ENCODE data around the gene UPF1. TPM values are rescaled to one million over a fixed set of nuclear protein-coding genes. Genes with fewer than 3 reads are reported as not detected.
A peak's percentile ranks its signal among the peaks of the same experiment; 100 is the strongest.

The UPF1 gene
- total and polyA plus RNA-seq, 2 experiments from 2014 or later: 36.4 to 121 TPM

DNA sequence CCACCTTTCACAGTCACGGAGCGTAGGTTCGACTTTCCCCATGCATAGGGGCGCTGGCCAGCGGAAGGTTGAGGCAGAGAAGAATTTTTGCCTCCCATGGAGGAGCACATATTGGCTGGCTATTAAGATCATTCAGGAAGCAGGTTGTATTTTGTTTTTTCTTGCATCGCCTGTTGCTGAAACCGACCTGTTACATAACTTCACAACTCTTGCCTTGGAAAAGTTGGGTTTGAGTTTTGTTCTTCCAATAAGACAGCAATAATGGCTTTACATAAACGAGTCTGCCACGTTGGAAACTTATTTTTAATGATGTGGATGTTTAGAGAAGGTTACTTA, 1.4 kb downstream of the UPF1 start:
- Histone ChIP-seq H3K36me3 (no peaks in the 10 kb centered on the region), H3K27ac (peak overlapping the region; percentile 69), H3K27me3 (peaks cover 9% of the 10 kb centered on the region), H3K9me3 (ENCODE audit: low read depth) (no peaks in the 10 kb centered on the region), H3K4me3 (peak overlapping the region; percentile 89), H3K4me1 (ENCODE audit: low read depth) (peaks cover 19% of the 10 kb centered on the region)
- DNase-seq (ENCODE audit: low read depth in 1 of 2, low spot score in 1 of 2): no peak
- no peak for TF ChIP-seq CTCF (IDR thresholded peaks at IDR 0.05; ENCODE audit: low read depth, low read length)

DNA sequence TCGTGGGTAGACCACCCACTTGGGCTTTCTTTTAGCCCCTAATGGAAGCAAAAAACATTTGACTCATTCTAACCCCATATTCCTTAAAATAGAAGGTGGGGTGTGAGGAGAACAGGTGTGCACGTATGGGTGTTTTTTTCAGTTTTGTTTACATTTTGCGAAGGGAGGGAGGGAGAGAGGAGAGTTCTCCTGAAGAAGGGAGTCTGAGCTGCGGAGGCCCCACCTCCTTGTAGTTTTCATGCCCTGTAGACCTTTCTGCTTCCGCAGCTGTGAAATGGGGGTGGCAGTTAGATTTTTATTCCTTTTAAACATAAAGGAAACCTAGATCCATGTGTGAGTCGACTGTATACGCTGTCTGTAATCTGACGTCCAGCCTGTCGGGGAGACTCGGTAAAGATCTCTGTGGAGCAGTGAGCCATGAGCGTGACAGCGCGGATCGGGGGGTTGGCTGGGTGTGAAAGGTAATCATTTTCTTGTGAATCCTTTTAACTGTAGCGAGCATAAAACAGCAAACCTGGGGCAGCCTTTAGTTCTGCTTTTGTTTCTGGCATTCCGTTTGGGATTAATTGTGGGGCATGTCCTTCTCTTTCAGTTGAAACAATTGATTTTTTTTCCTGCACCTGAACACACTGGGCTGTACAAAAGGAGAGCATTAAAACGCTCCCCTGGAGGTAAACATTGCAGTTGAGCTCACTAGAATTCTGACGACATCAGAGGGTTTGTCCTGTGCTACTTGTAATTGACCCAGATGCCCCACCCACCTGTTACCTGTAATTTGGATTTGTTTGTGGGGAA, 2.3 kb downstream of the UPF1 start:
- no peak for DNase-seq (ENCODE audit: low read depth in 1 of 2, low spot score in 1 of 2)
- Histone ChIP-seq H3K36me3 (no peaks in the 10 kb centered on the region), H3K4me3 (peak overlapping the region; percentile 89), H3K4me1 (ENCODE audit: low read depth) (peaks cover 19% of the 10 kb centered on the region), H3K27ac (no peak overlapping the region), H3K9me3 (ENCODE audit: low read depth) (no peaks in the 10 kb centered on the region), H3K27me3 (peaks cover 6% of the 10 kb centered on the region)
- no peak for TF ChIP-seq CTCF (IDR thresholded peaks at IDR 0.05; ENCODE audit: low read depth, low read length)

GRCh38 chr19:18834644-18834984, 2.9 kb downstream of the UPF1 start:
- Histone ChIP-seq H3K4me3 (no peak overlapping the region), H3K27ac (no peak overlapping the region), H3K27me3 (peaks cover 6% of the 10 kb centered on the region), H3K36me3 (no peaks in the 10 kb centered on the region), H3K4me1 (ENCODE audit: low read depth) (peaks cover 25% of the 10 kb centered on the region), H3K9me3 (ENCODE audit: low read depth) (no peaks in the 10 kb centered on the region)
- DNase-seq (ENCODE audit: low read depth in 1 of 2, low spot score in 1 of 2): no peak
- no peak for TF ChIP-seq CTCF (IDR thresholded peaks at IDR 0.05; ENCODE audit: low read depth, low read length)

DNA sequence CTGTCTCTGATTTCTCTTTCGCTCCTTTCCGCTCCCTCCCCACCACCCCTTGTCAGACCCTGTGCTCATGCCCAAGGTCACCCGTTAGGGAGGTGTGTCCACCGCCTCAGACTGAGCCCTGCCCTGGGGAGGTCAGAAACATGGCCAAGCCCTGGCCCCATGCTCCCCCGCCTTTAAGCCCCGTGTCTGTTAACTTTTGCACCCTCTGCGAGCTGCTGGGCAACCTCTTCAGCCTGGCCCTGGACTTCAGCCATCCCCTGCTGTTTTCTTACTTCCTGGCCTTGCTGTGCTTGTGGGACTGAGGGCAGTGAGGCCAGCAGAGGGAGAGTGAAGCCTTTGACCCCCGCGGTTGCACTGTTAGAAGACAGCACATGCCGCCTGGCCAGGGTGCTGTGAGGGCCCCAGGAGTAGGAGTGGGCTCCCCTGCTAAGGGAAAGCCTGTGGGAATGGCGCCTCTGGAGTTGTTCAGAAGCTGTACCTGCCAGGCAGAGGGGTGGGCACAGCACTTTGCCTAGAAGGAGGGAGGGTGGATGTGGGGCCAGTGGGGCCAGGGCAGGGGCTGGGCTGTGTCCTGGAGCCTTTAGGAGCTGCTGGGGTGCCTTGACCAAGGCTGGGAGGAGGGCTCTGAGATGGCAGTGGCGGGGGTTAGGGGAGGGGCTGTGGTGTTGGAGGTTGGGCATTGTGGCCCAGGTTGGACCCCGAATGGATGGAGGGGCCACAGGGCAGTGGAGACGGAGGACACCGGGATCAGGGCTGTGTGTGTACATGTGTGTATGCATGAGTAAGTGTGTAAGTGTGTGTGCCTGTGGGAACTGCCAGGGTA, 7.9 kb downstream of the UPF1 start:
- no peak for DNase-seq (ENCODE audit: low read depth in 1 of 2, low spot score in 1 of 2)
- Histone ChIP-seq H3K4me1 (ENCODE audit: low read depth) (peaks cover 16% of the 10 kb centered on the region), H3K27me3 (no peaks in the 10 kb centered on the region), H3K36me3 (no peaks in the 10 kb centered on the region), H3K27ac (peak overlapping the region; percentile 28), H3K9me3 (ENCODE audit: low read depth) (no peaks in the 10 kb centered on the region), H3K4me3 (no peak overlapping the region)
- TF ChIP-seq CTCF (IDR thresholded peaks at IDR 0.05; ENCODE audit: low read depth, low read length): no peak

- no peak overlapping the region for H3K4me3 ChIP-seq
- H3K27me3 ChIP-seq: no peaks in the 10 kb centered on the region
- peaks cover 15% of the 10 kb centered on the region for H3K4me1 ChIP-seq (ENCODE audit: low read depth)
- no peak for DNase-seq (ENCODE audit: low read depth in 1 of 2, low spot score in 1 of 2)
- no peaks in the 10 kb centered on the region for H3K9me3 ChIP-seq (ENCODE audit: low read depth)
- no peaks in the 10 kb centered on the region for H3K36me3 ChIP-seq
- TF ChIP-seq CTCF (IDR thresholded peaks at IDR 0.05; ENCODE audit: low read depth, low read length): no peak
- no peak overlapping the region for H3K27ac ChIP-seq
Observed at GRCh38 chr19:18840288-18841267, 8.8 kb downstream of the UPF1 start.

All from cardiac muscle cell (in vitro differentiated cells and primary cell).